Endodermal cell (in vitro differentiated cells): ENCODE results near the gene EGFR. TPM values are rescaled to one million over a fixed set of nuclear protein-coding genes. Genes with fewer than 3 reads are reported as not detected.

Experiments used
- DNase-seq: peaks from one replicate; pipeline ENCODE4 v3.0.0-alpha.2; 2017
- H3K27ac ChIP-seq: 2 replicates; pipeline ENCODE4 v1.5.1; 2013; ENCODE audit warnings: mild to moderate bottlenecking, low read depth, low read length, moderate library complexity
- H3K27me3 ChIP-seq: 2 replicates; pipeline ENCODE4 v1.6.1; 2013; ENCODE audit warnings: mild to moderate bottlenecking, low read length, moderate library complexity; ENCODE audit not compliant: insufficient read depth, control insufficient read depth, poor library complexity, severe bottlenecking
- H3K36me3 ChIP-seq: 2 replicates; pipeline ENCODE4 v1.7.0; 2013; ENCODE audit warnings: mild to moderate bottlenecking, low read length, moderate library complexity; ENCODE audit not compliant: control insufficient read depth, insufficient read depth
- H3K4me1 ChIP-seq: one replicate; pipeline ENCODE4 v1.7.0; 2013; ENCODE audit warnings: low read length; ENCODE audit not compliant: control insufficient read depth, insufficient read depth
- H3K4me3 ChIP-seq: 2 replicates; pipeline ENCODE4 v1.5.1; 2013; ENCODE audit warnings: mild to moderate bottlenecking, low read length, moderate library complexity
- H3K9ac ChIP-seq: 2 replicates; pipeline ENCODE4 v1.6.1; 2013; ENCODE audit warnings: mild to moderate bottlenecking, low read length, moderate library complexity; ENCODE audit not compliant: poor library complexity, severe bottlenecking; ENCODE audit errors: extremely low read depth
- H3K9me3 ChIP-seq: 2 replicates; pipeline ENCODE4 v1.6.1; 2013; ENCODE audit warnings: mild to moderate bottlenecking, low read length, moderate library complexity; ENCODE audit not compliant: control insufficient read depth
- H3K27ac Mint-ChIP-seq: 2 replicates; pipeline ENCODE4 v1.8.0; 2020; ENCODE audit warnings: mixed read lengths
- H3K27me3 Mint-ChIP-seq: 2 replicates; pipeline ENCODE4 v1.8.0; 2021; ENCODE audit warnings: mild to moderate bottlenecking, mixed read lengths; ENCODE audit not compliant: insufficient read depth
- H3K36me3 Mint-ChIP-seq: 2 replicates; pipeline ENCODE4 v1.8.0; 2020; ENCODE audit warnings: low read depth, mixed read lengths
- H3K4me1 Mint-ChIP-seq: 2 replicates; pipeline ENCODE4 v1.8.0; 2020; ENCODE audit warnings: mixed read lengths
- H3K4me3 Mint-ChIP-seq: 2 replicates; pipeline ENCODE4 v1.8.0; 2020; ENCODE audit warnings: mild to moderate bottlenecking, moderate library complexity, mixed read lengths
- H3K9me3 Mint-ChIP-seq: 2 replicates; pipeline ENCODE4 v1.8.0; 2020; ENCODE audit warnings: mild to moderate bottlenecking, mixed read lengths
- CTCF ChIP-seq: fragments of 200-600 bp; sonication (generic); conservative IDR thresholded peaks from 2 replicates; pipeline ENCODE4 v1.5.0; 2021; ENCODE audit warnings: antibody characterized with exemption, mild to moderate bottlenecking
- WGBS, 2 experiments: methylation state at CpG; one replicate each; pipeline versions ENCODE4 v1.1.5 to v1.1.7; 2013; ENCODE audit warnings: missing lambda C conversion rate in 2 of 2, mixed read lengths in 1 of 2; ENCODE audit not compliant: insufficient coverage in 1 of 2, insufficient read length in 1 of 2; 5-methylcytosine and 5-hydroxymethylcytosine counted together
- total RNA-seq, 2 donors: library from RNA; stranded (reverse); fragmentation: NEBNext Ultra II Directional in 1 of 2; extraction: Animal tissue kit (Norgen Biotek cat#: 25700) in 1 of 2; gene quantifications; 2 replicates in 1 of 2; 3 replicates in 1 of 2; pipeline ENCODE4 v1.2.1, GENCODE V29; 2021

Gene EGFR
- total RNA-seq, 2 donors from 2014 or later, result 5.0 to 5.8 TPM

- no peaks in the 10 kb centered on the region for H3K9me3 ChIP-seq
- no peak overlapping the region for H3K27ac ChIP-seq
- H3K4me1 Mint-ChIP-seq, result no peaks in the 10 kb centered on the region
- DNase-seq, result no peak
- H3K27ac Mint-ChIP-seq, result no peak overlapping the region
- no peak overlapping the region for H3K9ac ChIP-seq
- 83% methylated on average over 1 of the region's 1 CpG; no CpG with 5 or more reads in 1 of the 2 experiments for WGBS, 2 experiments
- TF ChIP-seq CTCF, result no peak
- no peaks in the 10 kb centered on the region for H3K27me3 Mint-ChIP-seq
- no peak overlapping the region for H3K4me3 ChIP-seq
- no peak overlapping the region for H3K4me3 Mint-ChIP-seq
- H3K27me3 ChIP-seq, result no peaks in the 10 kb centered on the region
- no peaks in the 10 kb centered on the region for H3K36me3 ChIP-seq
- H3K36me3 Mint-ChIP-seq, result no peaks in the 10 kb centered on the region
- no peaks in the 10 kb centered on the region for H3K4me1 ChIP-seq
- no peaks in the 10 kb centered on the region for H3K9me3 Mint-ChIP-seq
Observed at GRCh38 chr7:55056068-55056467, 37.3 kb downstream of the EGFR start.

- Mint-ChIP-seq H3K36me3 (no peaks in the 10 kb centered on the region), H3K9me3 (no peaks in the 10 kb centered on the region), H3K4me1 (no peaks in the 10 kb centered on the region), H3K27me3 (no peaks in the 10 kb centered on the region), H3K4me3 (no peak overlapping the region), H3K27ac (no peak overlapping the region)
- no peak for TF ChIP-seq CTCF
- no peaks in the 10 kb centered on the region for H3K4me1 ChIP-seq
- no peaks in the 10 kb centered on the region for H3K27me3 ChIP-seq
- no peak overlapping the region for H3K9ac ChIP-seq
- no peak for DNase-seq
- no peak overlapping the region for H3K27ac ChIP-seq
- no peak overlapping the region for H3K4me3 ChIP-seq
- H3K36me3 ChIP-seq, result no peaks in the 10 kb centered on the region
- H3K9me3 ChIP-seq, result no peaks in the 10 kb centered on the region
- 94 to 95% methylated on average over 13 to 15 of the region's 15 CpGs for WGBS, 2 experiments
Observed at GRCh38 chr7:55056577-55057480, 38.0 kb downstream of the EGFR start.

DNA sequence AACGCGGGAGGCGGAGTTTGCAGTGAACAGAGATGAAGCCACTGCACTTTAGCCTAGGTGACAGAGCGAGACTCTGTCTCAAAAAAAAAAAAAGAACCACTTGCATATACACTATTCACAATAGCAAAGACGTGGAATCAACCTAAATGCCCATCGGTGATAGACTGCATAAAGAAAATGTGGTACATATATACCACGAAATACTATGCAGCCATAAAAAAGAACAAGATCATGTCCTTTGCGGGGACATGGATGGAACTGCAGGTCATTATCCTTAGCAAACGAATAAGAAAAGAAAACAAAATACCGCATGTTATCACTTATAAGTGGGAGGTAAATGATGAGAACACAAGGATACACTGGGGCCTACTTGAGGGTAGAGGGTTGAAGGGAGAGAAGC is 39.5 kb downstream of the EGFR start:
- Histone ChIP-seq H3K9me3 (no peaks in the 10 kb centered on the region), H3K36me3 (no peaks in the 10 kb centered on the region), H3K27me3 (no peaks in the 10 kb centered on the region), H3K27ac (no peak overlapping the region), H3K9ac (no peak overlapping the region), H3K4me1 (no peaks in the 10 kb centered on the region), H3K4me3 (no peak overlapping the region)
- no peak for DNase-seq
- Mint-ChIP-seq H3K4me3 (no peak overlapping the region), H3K36me3 (no peaks in the 10 kb centered on the region), H3K27me3 (no peaks in the 10 kb centered on the region), H3K9me3 (no peaks in the 10 kb centered on the region), H3K27ac (no peak overlapping the region), H3K4me1 (no peaks in the 10 kb centered on the region)
- no peak for TF ChIP-seq CTCF
- WGBS, 2 experiments, result 93 to 98% methylated on average over 6 to 10 of the region's 10 CpGs
